ENCODE data around the gene VN1R5. TPM values are rescaled to one million over a fixed set of nuclear protein-coding genes. Genes with fewer than 3 reads are reported as not detected.

The VN1R5 gene
- total RNA-seq, 3 donors from 2014 or later = not detected

- H3K27me3 ChIP-seq = no peaks in the 10 kb centered on the region
- H3K4me1 ChIP-seq = no peaks in the 10 kb centered on the region
- peaks cover 5 to 21% of the 10 kb centered on the region in 2 donors for H3K9me3 ChIP-seq
- H3K27ac ChIP-seq = no peak overlapping the region
- no peaks in the 10 kb centered on the region for H3K36me3 ChIP-seq
- TF ChIP-seq CTCF (IDR thresholded peaks at IDR 0.05) (no peak), POLR2A (IDR thresholded peaks at IDR 0.05) (no peak), POLR2AphosphoS5 (IDR thresholded peaks at IDR 0.05) (no peak)
- DNase-seq (ENCODE audit: low spot score in 2 of 2) = no peak
- H3K4me3 ChIP-seq = no peak overlapping the region
- intact Hi-C loops (cut with DNase I; ENCODE audit: low total_unique reads) = no loop called here
Observed at GRCh38 chr1:247246325-247247115, 9.4 kb upstream of the VN1R5 start.

GRCh38 chr1:247247568-247247967, 8.3 kb upstream of the VN1R5 start:
- intact Hi-C loops (cut with DNase I; ENCODE audit: low total_unique reads) = no loop called here
- no peak overlapping the region for H3K4me3 ChIP-seq

GRCh38 chr1:247266053-247266452, 10.2 kb downstream of the VN1R5 start:
- H3K4me1 ChIP-seq = no peaks in the 10 kb centered on the region
- no peaks in the 10 kb centered on the region for H3K36me3 ChIP-seq
- H3K9me3 ChIP-seq = peaks cover 13 to 59% of the 10 kb centered on the region in 2 donors
- DNase-seq (ENCODE audit: low spot score in 2 of 2) = no peak
- no peaks in the 10 kb centered on the region for H3K27me3 ChIP-seq
- H3K4me3 ChIP-seq = no peak overlapping the region
- no peak overlapping the region for H3K27ac ChIP-seq
- TF ChIP-seq POLR2AphosphoS5 (IDR thresholded peaks at IDR 0.05) (no peak), CTCF (IDR thresholded peaks at IDR 0.05) (no peak), POLR2A (IDR thresholded peaks at IDR 0.05) (no peak)
- intact Hi-C loops (cut with DNase I; ENCODE audit: low total_unique reads) = no loop called here

More at GRCh38 chr1:247247568-247247967, 8.3 kb upstream of the VN1R5 start:
- H3K27ac ChIP-seq = no peak overlapping the region
- H3K9me3 ChIP-seq = peaks cover 5 to 21% of the 10 kb centered on the region in 2 donors
- DNase-seq (ENCODE audit: low spot score in 2 of 2) = no peak
- no peaks in the 10 kb centered on the region for H3K27me3 ChIP-seq
- TF ChIP-seq POLR2AphosphoS5 (IDR thresholded peaks at IDR 0.05) = no peak
- TF ChIP-seq CTCF (IDR thresholded peaks at IDR 0.05) = no peak
- no peak for TF ChIP-seq POLR2A (IDR thresholded peaks at IDR 0.05)
- H3K4me1 ChIP-seq = no peaks in the 10 kb centered on the region
- no peaks in the 10 kb centered on the region for H3K36me3 ChIP-seq

- no peaks in the 10 kb centered on the region for H3K27me3 ChIP-seq
- peaks cover 13 to 67% of the 10 kb centered on the region in 2 donors for H3K9me3 ChIP-seq
- no peak overlapping the region for H3K27ac ChIP-seq
- H3K4me3 ChIP-seq = no peak overlapping the region
- TF ChIP-seq CTCF (IDR thresholded peaks at IDR 0.05) = no peak
- no peaks in the 10 kb centered on the region for H3K36me3 ChIP-seq
- no peak for DNase-seq (ENCODE audit: low spot score in 2 of 2)
- intact Hi-C loops (cut with DNase I; ENCODE audit: low total_unique reads) = no loop called here
- H3K4me1 ChIP-seq = no peaks in the 10 kb centered on the region
Observed at GRCh38 chr1:247268390-247269045, 12.6 kb downstream of the VN1R5 start.

GRCh38 chr1:247269133-247269532, 13.3 kb downstream of the VN1R5 start:
- intact Hi-C loops (cut with DNase I; ENCODE audit: low total_unique reads) = no loop called here
- DNase-seq (ENCODE audit: low spot score in 2 of 2) = no peak
- no peak for TF ChIP-seq POLR2AphosphoS5 (IDR thresholded peaks at IDR 0.05)
- TF ChIP-seq POLR2A (IDR thresholded peaks at IDR 0.05) = no peak
- TF ChIP-seq CTCF (IDR thresholded peaks at IDR 0.05) = no peak
- Histone ChIP-seq H3K27ac (no peak overlapping the region), H3K4me1 (no peaks in the 10 kb centered on the region), H3K27me3 (no peaks in the 10 kb centered on the region), H3K36me3 (no peaks in the 10 kb centered on the region), H3K4me3 (no peak overlapping the region), H3K9me3 (peaks cover 13 to 61% of the 10 kb centered on the region in 2 donors)
